GM19351 (cell line): ENCODE data around the gene PPIE.

Experiments used
- ATAC-seq: cut with Tn5 transposase; IDR thresholded peaks from one replicate; pipeline ENCODE4 v1.9.1; 2021; ENCODE audit warnings: mild to moderate bottlenecking, moderate library complexity; ENCODE audit not compliant: unreplicated experiment

PPIE gene

GRCh38 chr1:39738622-39739366 is at the start of gene PPIE:
Gene PPIE, plus strand, starts transcription at chr1:39738882. Its CDS starts 19 bp downstream, at chr1:39738901.
- ATAC-seq: peak; percentile 93

- ATAC-seq: no peak
These were observed 49.5 kb upstream of the PPIE start for GRCh38 chr1:39689214-39689613.

DNA sequence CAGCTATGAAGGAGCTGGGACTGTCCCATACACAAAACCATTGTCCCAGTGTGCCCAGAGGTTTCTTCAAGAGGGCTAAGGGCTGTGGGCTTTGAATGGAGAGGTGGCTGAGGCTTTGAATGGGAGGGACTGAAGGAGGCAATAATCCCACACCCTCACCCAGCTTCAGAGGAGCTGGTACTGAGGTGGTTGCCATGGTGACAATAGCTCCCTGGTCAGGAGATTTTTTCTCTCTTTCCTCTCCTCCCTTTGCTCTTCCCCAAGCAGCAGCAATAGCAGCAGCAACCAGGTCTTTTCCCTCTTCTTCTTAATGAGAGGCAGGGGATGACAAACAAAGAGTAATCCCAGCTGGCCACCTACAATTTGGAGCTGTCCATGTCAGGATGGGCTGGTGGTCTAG is 49.0 kb upstream of the PPIE start:
- ATAC-seq: no peak

GRCh38 chr1:39690225-39690624 is 48.5 kb upstream of the PPIE start:
- ATAC-seq: no peak

DNA sequence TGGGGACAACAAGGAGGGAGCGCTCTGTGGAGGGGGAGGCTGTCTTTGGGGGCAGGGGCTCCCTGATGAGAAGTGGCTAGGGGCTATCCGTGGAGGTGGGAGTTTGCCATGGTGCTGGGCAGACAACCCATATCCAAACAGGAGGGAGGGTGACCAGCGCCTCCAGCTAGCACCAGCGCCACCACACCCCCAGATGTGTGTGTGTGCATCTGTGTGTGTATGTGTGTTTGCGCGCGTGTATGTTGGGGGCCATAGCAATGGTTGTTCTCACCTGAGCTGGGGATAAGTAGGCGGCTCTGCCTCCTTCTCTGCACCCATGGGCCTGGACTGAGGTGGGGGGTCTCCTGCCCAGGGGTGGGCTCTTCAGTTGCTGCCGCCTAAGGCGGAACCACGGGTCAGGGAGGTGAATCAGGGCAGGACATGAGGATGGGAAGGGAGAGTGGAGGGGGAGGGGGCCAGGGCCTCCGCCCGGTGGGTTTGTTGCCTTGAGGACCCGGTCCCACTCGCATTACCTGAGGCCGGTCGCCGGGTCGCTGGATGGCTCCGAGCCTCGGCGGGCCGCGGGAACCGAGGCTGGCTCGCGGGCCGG is 47.8 kb upstream of the PPIE start:
- no peak for ATAC-seq

- ATAC-seq: peak; percentile 96
These were observed 47.1 kb upstream of the PPIE start, which contains the start of gene HPCAL4 for GRCh38 chr1:39691383-39692151. Gene HPCAL4, minus strand, starts transcription at chr1:39691433. Its CDS starts 6,830 bp downstream, at chr1:39684603.

DNA sequence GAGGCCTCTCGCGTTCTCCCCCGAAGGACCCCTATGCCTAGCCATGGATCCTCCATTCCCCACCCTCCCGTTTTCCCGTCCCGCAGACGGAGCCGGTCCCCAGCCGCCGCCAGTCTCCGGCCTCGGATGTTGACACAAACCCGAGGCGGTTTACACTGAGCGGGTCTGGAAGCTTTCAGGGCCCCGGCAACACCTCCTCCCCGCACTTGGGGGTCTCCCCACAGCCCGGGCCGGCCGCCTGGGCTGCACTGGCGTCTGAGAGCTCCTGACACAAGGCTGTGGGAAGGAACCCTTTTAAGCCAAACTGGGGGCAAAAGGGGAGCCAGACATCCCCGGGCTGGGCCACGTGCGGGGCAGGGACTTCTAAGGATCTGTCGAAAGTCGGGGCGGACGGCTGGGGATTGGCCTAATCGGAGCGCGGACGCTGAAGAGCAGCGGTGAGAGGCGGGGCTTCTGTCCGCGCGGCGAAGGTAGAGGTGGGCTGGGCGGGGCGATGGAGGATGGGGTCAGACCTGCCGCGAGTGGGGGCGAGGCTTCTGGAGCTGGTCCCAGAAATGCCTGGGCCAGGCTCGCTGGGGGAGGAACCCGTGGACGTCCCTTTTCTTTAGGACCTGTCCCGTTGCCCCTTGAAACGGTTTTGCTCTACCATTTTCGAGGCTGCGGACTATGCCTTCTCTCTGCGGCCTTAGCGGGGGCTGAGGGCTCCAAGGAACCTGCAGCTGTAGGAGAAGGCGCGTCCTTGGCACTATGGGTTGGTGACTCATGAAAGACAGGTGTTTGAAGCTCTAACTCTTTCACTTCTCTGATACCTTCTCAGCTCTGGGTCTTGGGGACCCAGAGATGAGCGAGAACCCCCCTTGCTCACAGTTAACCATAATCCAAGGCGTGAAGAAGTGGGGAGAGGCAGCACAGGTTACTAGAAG is 46.3 kb upstream of the PPIE start:
- ATAC-seq: no peak

DNA sequence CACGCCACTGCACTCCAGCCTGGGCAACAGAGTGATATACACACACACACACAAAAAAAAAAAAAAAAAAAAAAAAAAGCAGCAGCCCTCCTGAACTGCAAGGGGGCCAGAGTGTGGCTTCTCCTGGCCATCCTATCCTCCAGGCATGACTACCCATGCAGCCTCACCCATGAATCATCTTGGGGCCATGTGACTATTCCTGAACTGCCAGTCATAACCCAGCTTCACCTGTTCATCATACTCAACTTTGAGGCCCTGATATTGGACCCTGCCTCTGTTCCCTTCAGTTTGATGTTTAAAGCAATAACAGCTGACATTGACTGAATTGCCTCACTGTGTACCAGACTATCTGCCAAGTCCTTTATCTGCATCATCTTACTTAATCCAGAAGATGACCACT is 44.7 kb upstream of the PPIE start:
- no peak for ATAC-seq

- no peak for ATAC-seq
These were observed 43.7 kb upstream of the PPIE start for GRCh38 chr1:39695016-39695415.

- no peak for ATAC-seq
These were observed 42.2 kb upstream of the PPIE start for GRCh38 chr1:39696448-39696847.

DNA sequence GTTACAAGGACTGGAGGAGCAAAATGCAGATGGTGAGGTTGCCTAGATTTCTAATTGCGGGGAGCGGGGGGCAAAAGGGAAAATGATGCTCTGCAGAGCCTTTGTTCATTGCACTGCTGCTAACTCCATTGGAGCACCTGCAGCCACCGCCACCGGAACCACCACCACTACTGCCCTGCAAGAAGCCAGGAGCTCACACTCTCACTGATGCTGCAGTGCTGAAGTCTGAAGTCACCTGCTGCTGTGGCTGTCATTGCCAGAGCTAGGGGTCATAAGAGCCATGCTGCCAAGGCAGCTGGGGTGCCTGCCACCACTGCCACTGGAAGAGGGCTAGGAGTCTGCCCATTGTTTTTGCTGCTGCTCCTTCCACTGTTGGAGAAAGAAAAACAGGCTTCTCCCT is 40.1 kb upstream of the PPIE start:
- no peak for ATAC-seq

- ATAC-seq: no peak
These were observed 39.3 kb upstream of the PPIE start for GRCh38 chr1:39699419-39699818.

DNA sequence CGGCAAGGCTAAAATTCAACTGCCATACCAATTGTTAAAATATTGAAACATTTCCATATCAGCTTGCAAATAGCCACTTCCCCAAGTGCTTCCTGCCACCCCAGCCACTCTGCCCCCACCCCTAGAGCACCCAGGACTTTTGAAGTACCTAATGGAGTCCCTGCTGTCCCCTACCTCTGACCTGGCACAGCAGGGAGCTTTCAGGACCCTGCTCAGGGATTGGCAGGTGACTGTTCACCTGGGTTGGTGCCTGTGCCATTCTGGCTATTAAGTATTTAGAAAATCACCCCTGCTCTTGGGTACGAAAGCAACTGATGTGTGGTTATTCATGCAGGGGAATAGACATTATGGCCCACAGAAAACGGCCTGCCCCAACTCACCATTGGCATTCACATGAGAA is 38.3 kb upstream of the PPIE start:
- no peak for ATAC-seq

DNA sequence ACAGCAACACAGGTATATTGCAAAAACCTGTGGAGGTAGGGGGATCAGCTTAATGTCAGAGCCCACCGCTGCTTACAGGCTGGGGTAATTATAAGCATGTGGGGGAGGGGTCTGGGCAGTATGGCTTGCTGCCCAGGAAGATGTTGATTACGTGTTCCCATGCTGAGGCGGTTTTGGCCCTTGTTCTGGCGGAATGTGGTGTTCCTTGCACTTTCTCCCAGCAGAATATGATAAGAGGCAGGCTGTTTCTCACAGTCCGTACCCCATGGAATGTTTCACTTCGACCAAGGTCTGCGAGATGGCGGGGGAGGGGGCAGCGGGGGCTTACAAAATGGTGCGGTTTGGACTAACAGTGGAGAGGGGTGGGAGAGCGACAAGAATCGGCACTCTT is 37.6 kb upstream of the PPIE start:
- no peak for ATAC-seq

DNA sequence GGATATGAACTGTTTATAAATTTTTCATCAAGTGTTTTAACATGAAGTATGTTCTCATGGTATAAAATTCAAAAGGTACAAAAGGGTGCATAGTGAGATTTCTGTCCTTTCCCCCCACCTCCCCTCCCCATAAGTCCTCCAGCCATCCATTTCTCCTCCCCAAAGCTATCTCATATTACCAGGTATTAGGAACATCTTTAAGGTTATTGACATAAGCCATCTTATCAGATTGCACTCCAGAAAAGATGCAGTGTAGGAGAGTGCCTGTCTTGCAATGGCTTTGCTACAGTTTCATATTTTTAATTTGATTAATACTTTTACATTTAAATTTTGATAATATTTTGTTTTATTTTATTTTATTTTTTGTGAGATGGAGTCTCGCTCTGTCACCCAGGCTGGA is 33.9 kb upstream of the PPIE start:
- ATAC-seq: no peak

- no peak for ATAC-seq
These were observed 31.2 kb upstream of the PPIE start for GRCh38 chr1:39707506-39707905.

DNA sequence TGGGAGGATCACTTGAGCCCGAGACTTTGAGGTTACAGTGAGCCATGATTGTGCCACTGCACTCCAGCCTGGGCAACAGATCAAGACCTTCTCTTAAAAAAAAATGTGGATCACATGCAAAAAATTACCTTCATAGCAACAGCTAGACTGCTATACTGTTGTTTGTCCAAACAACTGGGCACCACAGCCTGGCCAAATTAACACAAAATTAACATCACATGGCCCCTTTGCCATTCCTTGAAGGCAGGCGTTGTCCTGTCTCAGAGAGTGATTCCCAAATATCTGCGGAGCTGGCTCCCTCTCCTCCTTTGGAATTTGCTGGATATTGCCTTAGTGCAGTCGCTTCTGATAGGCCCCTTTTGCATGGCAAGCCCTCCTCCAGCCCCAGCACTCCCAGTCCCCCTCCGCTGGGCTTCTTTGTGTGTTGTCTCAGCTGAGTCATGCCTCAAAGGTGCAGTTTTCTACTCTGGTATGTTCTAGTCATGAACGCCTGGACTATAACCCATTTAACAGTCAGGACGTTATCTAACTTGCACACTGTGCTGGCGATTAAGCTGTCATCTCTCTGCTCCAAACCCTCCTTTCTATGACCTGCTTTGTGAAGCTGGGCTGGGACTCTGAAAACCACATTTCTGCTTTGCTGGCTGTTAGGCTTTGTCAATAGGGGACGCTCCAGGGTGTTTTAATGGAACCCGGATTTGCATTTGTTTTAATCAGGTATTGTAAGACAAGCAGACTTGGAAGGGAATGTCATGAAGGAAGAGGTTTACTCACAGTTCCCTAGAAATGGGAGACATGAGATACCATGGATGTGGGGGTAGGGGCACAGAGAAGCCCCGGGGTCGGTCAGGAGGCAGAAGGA is 27.3 kb upstream of the PPIE start:
- ATAC-seq: no peak

GRCh38 chr1:39711966-39712340 is 26.7 kb upstream of the PPIE start:
- no peak for ATAC-seq

DNA sequence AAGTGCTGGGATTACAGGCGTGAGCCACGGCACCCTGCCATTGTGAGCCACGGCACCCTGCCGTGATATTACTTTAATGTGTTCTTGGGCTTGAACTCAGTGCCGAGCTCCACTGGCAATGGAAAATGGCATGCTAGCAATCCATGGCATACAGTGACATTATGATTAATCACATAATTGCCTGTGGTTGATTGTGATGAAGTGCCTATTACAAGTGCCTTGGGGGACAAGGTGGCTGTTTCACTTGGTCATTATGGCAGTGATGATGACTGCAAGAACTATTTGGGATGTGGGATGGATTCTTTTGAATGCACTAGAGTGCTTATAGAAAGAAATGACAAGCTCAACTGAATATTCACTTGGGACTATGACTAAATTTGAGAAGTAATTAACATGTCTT is 25.1 kb upstream of the PPIE start:
- no peak for ATAC-seq

- no peak for ATAC-seq
These were observed 20.9 kb upstream of the PPIE start for GRCh38 chr1:39717809-39718208.
